ENCODE data around the gene TMPRSS4. TPM values are rescaled to one million over a fixed set of nuclear protein-coding genes. Genes with fewer than 3 reads are reported as not detected.

Gene TMPRSS4
- total RNA-seq, 1 experiment from 2014 or later = not detected

GRCh38 chr11:118162846-118163245, 86.0 kb downstream of the TMPRSS4 start:
- peaks cover 3% of the 10 kb centered on the region; the same call in 1 of the 2 replicates for H3K4me1 ChIP-seq (ENCODE audit: insufficient read depth, low read length)
- no peaks in the 10 kb centered on the region for H3K36me3 Mint-ChIP-seq (ENCODE audit: insufficient read depth in 1 of 3, low read depth in 3 of 3)
- H3T11ph ChIP-seq (ENCODE audit: low read length) = no peak overlapping the region
- no peak overlapping the region for H2AFZ ChIP-seq (ENCODE audit: low read length)
- no peaks in the 10 kb centered on the region for H3K79me2 ChIP-seq (ENCODE audit: insufficient read depth, low read length)
- H3K23me2 ChIP-seq (ENCODE audit: insufficient read length, low read depth, low read length, poor library complexity, severe bottlenecking) = no peaks in the 10 kb centered on the region
- no peak overlapping the region for H3K27ac ChIP-seq (ENCODE audit: insufficient read length, low read depth, low read length)
- no peak overlapping the region for H2AK5ac ChIP-seq (ENCODE audit: insufficient read length, low read length)
- no peak overlapping the region for H4K5ac ChIP-seq (ENCODE audit: insufficient read length, low read depth, low read length)
- no peak overlapping the region for H3K18ac ChIP-seq (ENCODE audit: insufficient read length, low read depth, low read length)
- no peak overlapping the region for H2BK120ac ChIP-seq (ENCODE audit: low read depth, low read length, poor library complexity, severe bottlenecking)
- H3K23ac ChIP-seq (ENCODE audit: insufficient read length, low read depth, low read length) = no peak overlapping the region
- no peak overlapping the region for H3K4me3 Mint-ChIP-seq
- no peak overlapping the region for H3K9ac ChIP-seq (ENCODE audit: extremely low read depth, insufficient read length, low read length)
- H3K4me1 Mint-ChIP-seq = peaks cover 8 to 14% of the 10 kb centered on the region in 2 experiments
- no peaks in the 10 kb centered on the region for H4K20me1 ChIP-seq (ENCODE audit: control insufficient read depth, insufficient read depth, insufficient read length)
- H2BK5ac ChIP-seq (ENCODE audit: insufficient read length, low read length) = no peak overlapping the region
- H2BK15ac ChIP-seq (ENCODE audit: low read depth, low read length) = no peak overlapping the region
- no peak overlapping the region for H3K14ac ChIP-seq (ENCODE audit: insufficient read depth, low read length)
- H3K9me3 ChIP-seq (ENCODE audit: control insufficient read depth, low read depth, low read length) = no peaks in the 10 kb centered on the region
- H3K79me1 ChIP-seq (ENCODE audit: insufficient read depth, low read depth, low read length, poor library complexity, severe bottlenecking) = no peaks in the 10 kb centered on the region
- no peak overlapping the region for H3K27ac Mint-ChIP-seq
- DNase-seq = no peak
- H2BK12ac ChIP-seq (ENCODE audit: insufficient read length, low read depth, low read length) = no peak overlapping the region
- H3K56ac ChIP-seq (ENCODE audit: insufficient read length, low read depth, low read length) = no peak overlapping the region
- H3K27me3 ChIP-seq (ENCODE audit: insufficient read depth, low read length) = peaks cover 11% of the 10 kb centered on the region; the same call in 1 of the 2 replicates
- no peak overlapping the region for H4K8ac ChIP-seq (replicated peaks; ENCODE audit: insufficient read length, low read depth, low read length)
- no peak overlapping the region for H3K4ac ChIP-seq (ENCODE audit: low read depth, low read length)
- H3K9me3 Mint-ChIP-seq = no peaks in the 10 kb centered on the region
- TF ChIP-seq, protein P1, sequence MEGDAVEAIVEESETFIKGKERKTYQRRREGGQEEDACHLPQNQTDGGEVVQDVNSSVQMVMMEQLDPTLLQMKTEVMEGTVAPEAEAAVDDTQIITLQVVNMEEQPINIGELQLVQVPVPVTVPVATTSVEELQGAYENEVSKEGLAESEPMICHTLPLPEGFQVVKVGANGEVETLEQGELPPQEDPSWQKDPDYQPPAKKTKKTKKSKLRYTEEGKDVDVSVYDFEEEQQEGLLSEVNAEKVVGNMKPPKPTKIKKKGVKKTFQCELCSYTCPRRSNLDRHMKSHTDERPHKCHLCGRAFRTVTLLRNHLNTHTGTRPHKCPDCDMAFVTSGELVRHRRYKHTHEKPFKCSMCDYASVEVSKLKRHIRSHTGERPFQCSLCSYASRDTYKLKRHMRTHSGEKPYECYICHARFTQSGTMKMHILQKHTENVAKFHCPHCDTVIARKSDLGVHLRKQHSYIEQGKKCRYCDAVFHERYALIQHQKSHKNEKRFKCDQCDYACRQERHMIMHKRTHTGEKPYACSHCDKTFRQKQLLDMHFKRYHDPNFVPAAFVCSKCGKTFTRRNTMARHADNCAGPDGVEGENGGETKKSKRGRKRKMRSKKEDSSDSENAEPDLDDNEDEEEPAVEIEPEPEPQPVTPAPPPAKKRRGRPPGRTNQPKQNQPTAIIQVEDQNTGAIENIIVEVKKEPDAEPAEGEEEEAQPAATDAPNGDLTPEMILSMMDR (conservative IDR thresholded peaks at IDR 0.05) = no peak
- no peak overlapping the region for H4K91ac ChIP-seq (ENCODE audit: insufficient read length, low read depth, low read length)
- peaks cover 91% of the 10 kb centered on the region for H3K27me3 Mint-ChIP-seq (ENCODE audit: low read depth)
- WGBS (ENCODE audit: extremely low coverage, insufficient read length, low lambda C conversion rate) = no CpG with 5 or more reads among the region's 3 CpGs
- H3K4me2 ChIP-seq (ENCODE audit: insufficient read depth, insufficient read length, low read length) = no peak overlapping the region
- no peak overlapping the region for H2BK20ac ChIP-seq (ENCODE audit: low read depth, low read length, poor library complexity, severe bottlenecking)
